Left lung (tissue), 10 donors: ENCODE results near the gene RXRA. TPM values are rescaled to one million over a fixed set of nuclear protein-coding genes. Genes with fewer than 3 reads are reported as not detected.

Experiments
- ATAC-seq: fragments of 200-7000 bp; cut with Tn5 transposase; one replicate; pipeline ENCODE4 v1.9.1; 2020; ENCODE audit warnings: moderate library complexity
- DNase-seq, 4 donors: peaks; one replicate each; pipeline ENCODE4 v3.0.0-alpha.2; 2013 to 2020
- H3K27ac ChIP-seq, 2 donors: fragments of 200-600 bp; sonication (generic) in 1 of 2; one replicate each; pipeline versions ENCODE4 v1.5.0 to v1.8.0; 2020 to 2021
- H3K27me3 ChIP-seq, 2 donors: fragments of 200-600 bp; sonication (generic) in 1 of 2; one replicate each; pipeline versions ENCODE4 v1.5.0 to v1.8.0; 2020 to 2021
- H3K36me3 ChIP-seq, 2 donors: fragments of 200-600 bp; sonication (generic) in 1 of 2; one replicate each; pipeline versions ENCODE4 v1.5.0 to v1.8.0; 2020 to 2021
- H3K4me1 ChIP-seq, 2 donors: fragments of 200-600 bp; one replicate each; pipeline ENCODE4 v1.8.0; 2021
- H3K4me3 ChIP-seq, 2 donors: fragments of 200-600 bp; sonication (generic) in 1 of 2; one replicate each; pipeline versions ENCODE4 v1.5.0 to v1.8.0; 2020 to 2021; ENCODE audit warnings: mild to moderate bottlenecking in 1 of 2
- H3K9me3 ChIP-seq, 2 donors: fragments of 200-600 bp; sonication (generic) in 1 of 2; one replicate each; pipeline versions ENCODE4 v1.5.0 to v1.8.0; 2020 to 2021
- CTCF ChIP-seq, 2 donors: fragments of 200-600 bp; sonication (generic) in 1 of 2; IDR thresholded peaks; one replicate each; pipeline versions ENCODE4 v1.5.0 to v1.8.0; 2021; ENCODE audit warnings: antibody characterized with exemption in 2 of 2
- intact Hi-C, 2 donors: fragments of 100-400 bp; cut with DNase I; formaldehyde crosslinking; loops; one replicate each; pipeline versions ENCODE4 v1.11.2 to v1.14.2; 2022
- polyA plus RNA-seq, 6 donors: library from polyadenylated mRNA; unstranded; fragments of 120-200 nt; gene quantifications; one replicate each; pipeline ENCODE4 v1.2.1, GENCODE V29; 2013; ENCODE audit not compliant: insufficient read length in 6 of 6
- total RNA-seq, 2 donors: library from RNA; stranded (reverse); fragmentation: NEBNext Ultra II Directional; extraction: Animal tissue kit (Norgen Biotek cat#: 25700); gene quantifications; one replicate each; pipeline ENCODE4 v1.2.1, GENCODE V29; 2021
- donor health status: DM: no; HTN: yes; CAD: no.
- donor health status: DM: no; HTN: no; CAD: no.

Gene RXRA
- total and polyA plus RNA-seq, 8 donors = 42.2 to 79.5 (median 55.7) TPM

- ATAC-seq (no peak), DNase-seq (no peak)
- Histone ChIP-seq H3K4me1 (peaks cover 9 to 99% of the 10 kb centered on the region in 2 donors), H3K9me3 (no peaks in the 10 kb centered on the region), H3K27me3 (no peaks in the 10 kb centered on the region), H3K36me3 (no peaks in the 10 kb centered on the region), H3K4me3 (no peak overlapping the region), H3K27ac (no peak overlapping the region)
- intact Hi-C loops = no loop called here
- no peak for TF ChIP-seq CTCF (IDR thresholded peaks at IDR 0.05)
These were observed 59.7 kb downstream of the RXRA start for GRCh38 chr9:134385915-134386314.

- ATAC-seq (peak; percentile 78), DNase-seq (no peak)
- no peak for TF ChIP-seq CTCF (IDR thresholded peaks at IDR 0.05)
- Histone ChIP-seq H3K4me3 (no peak overlapping the region), H3K27me3 (no peaks in the 10 kb centered on the region), H3K27ac (peak overlapping the region in 1 of 2 donors; percentile 2), H3K9me3 (no peaks in the 10 kb centered on the region), H3K4me1 (peaks cover 9 to 99% of the 10 kb centered on the region in 2 donors), H3K36me3 (no peaks in the 10 kb centered on the region)
- intact Hi-C loops = no loop called here
These were observed 60.9 kb downstream of the RXRA start for GRCh38 chr9:134386951-134387831.

GRCh38 chr9:134388289-134388808 lies 62.1 kb downstream of the RXRA start:
- TF ChIP-seq CTCF (IDR thresholded peaks at IDR 0.05) = no peak
- peaks cover 9 to 99% of the 10 kb centered on the region in 2 donors for H3K4me1 ChIP-seq
- no peaks in the 10 kb centered on the region for H3K36me3 ChIP-seq
- no peaks in the 10 kb centered on the region for H3K27me3 ChIP-seq
- intact Hi-C loops = no loop called here
- DNase-seq (no peak), ATAC-seq (no peak)
- H3K9me3 ChIP-seq = no peaks in the 10 kb centered on the region
- no peak overlapping the region for H3K4me3 ChIP-seq
- H3K27ac ChIP-seq = no peak overlapping the region

- DNase-seq = no peak
These were observed 62.7 kb downstream of the RXRA start for GRCh38 chr9:134388976-134389375.

More at GRCh38 chr9:134388976-134389375, 62.7 kb downstream of the RXRA start:
- no peak for TF ChIP-seq CTCF (IDR thresholded peaks at IDR 0.05)
- Histone ChIP-seq H3K27ac (no peak overlapping the region), H3K4me1 (peaks cover 9 to 98% of the 10 kb centered on the region in 2 donors), H3K36me3 (no peaks in the 10 kb centered on the region), H3K4me3 (no peak overlapping the region), H3K9me3 (no peaks in the 10 kb centered on the region), H3K27me3 (no peaks in the 10 kb centered on the region)
- ATAC-seq = no peak
- intact Hi-C loops = no loop called here
